ENCODE results near the gene ABL2.

ABL2 gene

DNA sequence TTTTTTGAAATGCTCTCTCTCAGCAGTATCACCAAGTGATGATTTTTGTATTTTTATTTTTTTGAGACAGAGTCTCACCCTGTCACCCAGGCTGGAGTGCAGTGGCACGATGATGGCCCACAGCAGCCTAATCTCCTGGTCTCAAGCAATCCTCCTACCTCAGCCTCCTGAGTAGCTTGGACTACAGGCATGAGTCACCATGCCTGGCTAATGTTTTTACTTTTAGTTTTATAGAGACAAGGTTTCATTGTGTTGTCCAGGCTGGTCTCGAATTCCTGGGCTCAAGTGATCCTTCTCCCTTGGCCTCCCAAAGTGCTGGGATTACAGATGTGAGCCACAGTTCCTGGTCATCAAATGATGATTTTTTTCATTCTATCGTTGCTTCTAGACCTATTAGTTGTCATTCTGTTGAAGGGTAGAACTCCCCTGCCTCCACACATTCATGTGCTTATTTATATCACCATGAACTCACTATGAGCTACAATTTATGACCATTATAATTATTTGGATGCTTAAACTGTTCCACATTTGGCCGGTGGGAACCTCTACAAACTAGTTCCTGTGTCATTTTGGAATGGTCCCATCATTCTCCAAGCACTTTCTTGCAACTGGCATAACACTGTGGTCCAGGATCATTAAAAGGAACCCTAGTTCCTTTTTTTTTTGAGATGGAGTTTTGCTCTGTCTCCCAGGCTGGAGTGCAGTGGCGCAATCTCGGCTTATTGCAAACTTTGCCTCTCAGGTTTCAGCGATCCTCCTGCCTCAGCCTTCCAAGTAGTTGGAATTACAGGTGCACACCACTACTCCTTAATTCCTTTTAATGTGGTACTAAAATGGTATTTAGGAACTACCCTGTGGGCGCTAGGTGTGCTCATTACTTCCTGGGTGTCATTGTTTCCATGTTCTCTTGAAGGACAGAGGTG lies 167.9 kb downstream of the ABL2 start:
- H3K27me3 ChIP-seq (ENCODE audit: control insufficient read depth in 1 of 2, insufficient read depth in 1 of 2, low read length in 2 of 2), result no peaks in the 10 kb centered on the region
- no peak overlapping the region for H3K14ac ChIP-seq (ENCODE audit: low read length in 2 of 2)
- no peak for DNase-seq
- H3K4me3 ChIP-seq (ENCODE audit: insufficient read depth in 1 of 2, low read depth in 1 of 2, low read length in 2 of 2), result no peak overlapping the region
- H2AFZ ChIP-seq (ENCODE audit: low read depth, low read length), result no peak overlapping the region
- H3K4ac ChIP-seq (ENCODE audit: low read depth in 1 of 2, low read length in 2 of 2), result no peak overlapping the region
- H2BK120ac ChIP-seq (ENCODE audit: low read depth, low read length), result no peak overlapping the region
- H3K9me3 ChIP-seq (ENCODE audit: control insufficient read depth, low read length), result peaks cover under 1% of the 10 kb centered on the region
- H3K4me2 ChIP-seq (ENCODE audit: low read length, poor library complexity, severe bottlenecking), result no peak overlapping the region
- H4K8ac ChIP-seq (ENCODE audit: low read length), result no peak overlapping the region
- H2AK5ac ChIP-seq (ENCODE audit: low read length, severe bottlenecking), result no peak overlapping the region
- no peak overlapping the region for H2BK5ac ChIP-seq (ENCODE audit: low read depth, low read length, poor library complexity, severe bottlenecking)
- no peak overlapping the region for H2BK12ac ChIP-seq (ENCODE audit: low read length in 2 of 2)
- no peak overlapping the region for H3K9ac ChIP-seq (ENCODE audit: low read length)
- H3K4me1 ChIP-seq (ENCODE audit: control insufficient read depth, insufficient read depth, low read depth, low read length), result peaks cover 3% of the 10 kb centered on the region
- H3K18ac ChIP-seq (ENCODE audit: low read depth in 1 of 2, low read length in 2 of 2), result no peak overlapping the region
- peaks cover 3 to 55% of the 10 kb centered on the region in 2 experiments for H3K36me3 ChIP-seq (ENCODE audit: control insufficient read depth in 1 of 2, insufficient read depth in 2 of 2, low read depth in 1 of 2, low read length in 2 of 2)
- H3K27ac ChIP-seq (ENCODE audit: low read length, poor library complexity, severe bottlenecking), result no peak overlapping the region
- H3K79me1 ChIP-seq (replicated peaks; ENCODE audit: low read length, poor library complexity, severe bottlenecking), result peaks cover 7% of the 10 kb centered on the region
- H4K91ac ChIP-seq (ENCODE audit: low read length), result no peak overlapping the region
- H3K23ac ChIP-seq (ENCODE audit: low read length in 2 of 2), result no peak overlapping the region
- no peak overlapping the region for H2BK15ac ChIP-seq (ENCODE audit: low read depth, poor library complexity, severe bottlenecking)
- 87% methylated on average over 5 of the region's 8 CpGs for WGBS

DNA sequence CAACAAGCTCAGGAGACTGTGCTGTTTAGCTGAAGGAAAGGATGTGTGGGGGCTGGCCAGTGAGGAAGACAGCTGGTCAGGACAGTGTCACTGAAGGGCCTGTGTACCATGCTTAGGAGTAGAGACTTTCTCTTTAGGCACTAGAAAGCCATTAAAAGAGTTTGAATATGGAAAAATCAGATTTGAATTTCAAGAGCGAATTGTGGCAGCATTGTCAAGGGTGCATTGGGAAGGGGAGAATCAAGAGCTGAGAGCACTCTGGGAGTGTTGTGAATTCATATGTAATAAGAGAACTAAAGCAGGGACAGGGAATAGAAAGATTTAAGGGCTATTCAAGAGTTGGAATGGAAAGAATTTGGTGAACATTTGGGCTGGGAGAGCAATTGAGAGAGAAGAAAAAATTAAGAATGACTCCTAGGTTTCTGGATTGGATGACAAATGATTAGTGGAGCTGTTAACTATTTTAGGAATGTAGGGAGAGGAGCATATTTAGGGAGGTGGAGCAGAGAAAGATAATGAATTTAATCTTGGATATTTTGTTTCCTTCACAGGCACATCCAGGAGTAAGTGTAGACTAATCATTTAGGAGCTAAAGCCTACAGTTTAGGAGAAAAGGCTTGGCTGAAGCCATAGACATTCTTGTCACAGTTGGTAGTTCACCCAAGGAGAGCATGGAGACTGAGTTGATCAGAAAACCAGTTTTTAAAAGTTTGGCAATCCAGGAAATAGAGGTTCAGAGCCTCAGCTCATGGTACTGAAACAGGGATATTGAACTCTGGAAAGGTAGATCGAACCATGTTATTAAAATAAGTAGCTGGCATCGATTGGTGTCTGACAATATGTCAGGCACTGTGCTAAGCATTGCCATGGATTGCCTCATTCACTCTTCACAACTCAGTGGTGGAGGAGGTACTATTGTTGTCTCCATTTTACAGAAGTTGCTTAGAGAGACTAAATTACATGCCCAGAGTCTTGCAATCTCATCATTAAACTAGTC lies 170.7 kb downstream of the ABL2 start:
- H3K4me2 ChIP-seq (ENCODE audit: low read length, poor library complexity, severe bottlenecking), result no peak overlapping the region
- no peak for DNase-seq
- no peak overlapping the region for H2BK5ac ChIP-seq (ENCODE audit: low read depth, low read length, poor library complexity, severe bottlenecking)
- 95% methylated on average over 3 of the region's 3 CpGs for WGBS
- H3K23ac ChIP-seq (ENCODE audit: low read length in 2 of 2), result no peak overlapping the region
- peaks cover 3% of the 10 kb centered on the region for H3K4me1 ChIP-seq (ENCODE audit: control insufficient read depth, insufficient read depth, low read depth, low read length)
- no peak overlapping the region for H3K14ac ChIP-seq (ENCODE audit: low read length in 2 of 2)
- H3K27me3 ChIP-seq (ENCODE audit: control insufficient read depth in 1 of 2, insufficient read depth in 1 of 2, low read length in 2 of 2), result no peaks in the 10 kb centered on the region
- peak overlapping the region; percentile 67 for H3K9ac ChIP-seq (ENCODE audit: low read length)
- H3K4me3 ChIP-seq (ENCODE audit: insufficient read depth in 1 of 2, low read depth in 1 of 2, low read length in 2 of 2), result peak overlapping the region in 1 of 2 experiments; percentile 2
- H2BK15ac ChIP-seq (ENCODE audit: low read depth, poor library complexity, severe bottlenecking), result no peak overlapping the region
- H3K36me3 ChIP-seq (ENCODE audit: control insufficient read depth in 1 of 2, insufficient read depth in 2 of 2, low read depth in 1 of 2, low read length in 2 of 2), result peaks cover 0 to 50% of the 10 kb centered on the region in 2 experiments
- H2AK5ac ChIP-seq (ENCODE audit: low read length, severe bottlenecking), result no peak overlapping the region
- peaks cover 8% of the 10 kb centered on the region for H3K79me1 ChIP-seq (replicated peaks; ENCODE audit: low read length, poor library complexity, severe bottlenecking)
- H4K91ac ChIP-seq (ENCODE audit: low read length), result no peak overlapping the region
- H3K27ac ChIP-seq (ENCODE audit: low read length, poor library complexity, severe bottlenecking), result peak overlapping the region; percentile 70
- H4K8ac ChIP-seq (ENCODE audit: low read length), result no peak overlapping the region
- no peak overlapping the region for H3K4ac ChIP-seq (ENCODE audit: low read depth in 1 of 2, low read length in 2 of 2)
- peaks cover 4% of the 10 kb centered on the region for H3K9me3 ChIP-seq (ENCODE audit: control insufficient read depth, low read length)
- H2AFZ ChIP-seq (ENCODE audit: low read depth, low read length), result no peak overlapping the region
- H3K18ac ChIP-seq (ENCODE audit: low read depth in 1 of 2, low read length in 2 of 2), result peak overlapping the region in 1 of 2 experiments; percentile 19
- no peak overlapping the region for H2BK120ac ChIP-seq (ENCODE audit: low read depth, low read length)
- H2BK12ac ChIP-seq (ENCODE audit: low read length in 2 of 2), result peak overlapping the region in 1 of 2 experiments; percentile 49

DNA sequence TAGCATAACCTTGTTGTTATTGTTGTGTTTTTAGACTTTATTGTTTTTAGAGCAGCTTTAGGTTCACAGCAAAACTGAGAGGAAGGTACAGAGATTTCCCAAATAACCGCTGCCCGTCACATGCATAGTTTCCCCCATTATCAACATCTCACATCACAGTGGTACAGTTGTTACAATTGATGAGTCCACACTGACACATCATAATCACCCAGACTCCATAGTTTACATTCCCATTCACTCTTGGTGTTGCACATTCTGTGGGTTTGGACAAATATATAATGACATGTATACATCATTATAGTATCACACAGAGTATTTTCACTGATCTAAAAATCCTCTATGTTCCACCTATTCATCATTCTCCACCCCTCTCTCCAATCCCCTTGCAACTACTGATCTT lies 173.5 kb downstream of the ABL2 start:
- Histone ChIP-seq H3K4me2 (ENCODE audit: low read length, poor library complexity, severe bottlenecking) (no peak overlapping the region), H3K79me1 (replicated peaks; ENCODE audit: low read length, poor library complexity, severe bottlenecking) (peaks cover 9% of the 10 kb centered on the region), H2AFZ (ENCODE audit: low read depth, low read length) (no peak overlapping the region), H3K18ac (ENCODE audit: low read depth in 1 of 2, low read length in 2 of 2) (no peak overlapping the region), H3K9me3 (ENCODE audit: control insufficient read depth, low read length) (peaks cover 4% of the 10 kb centered on the region), H3K36me3 (ENCODE audit: control insufficient read depth in 1 of 2, insufficient read depth in 2 of 2, low read depth in 1 of 2, low read length in 2 of 2) (peaks cover 6 to 47% of the 10 kb centered on the region in 2 experiments), H3K27me3 (ENCODE audit: control insufficient read depth in 1 of 2, insufficient read depth in 1 of 2, low read length in 2 of 2) (no peaks in the 10 kb centered on the region), H2BK5ac (ENCODE audit: low read depth, low read length, poor library complexity, severe bottlenecking) (no peak overlapping the region), H3K4ac (ENCODE audit: low read depth in 1 of 2, low read length in 2 of 2) (no peak overlapping the region), H4K91ac (ENCODE audit: low read length) (no peak overlapping the region), H2AK5ac (ENCODE audit: low read length, severe bottlenecking) (no peak overlapping the region), H3K27ac (ENCODE audit: low read length, poor library complexity, severe bottlenecking) (no peak overlapping the region), H3K23ac (ENCODE audit: low read length in 2 of 2) (no peak overlapping the region), H2BK120ac (ENCODE audit: low read depth, low read length) (no peak overlapping the region), H3K4me3 (ENCODE audit: insufficient read depth in 1 of 2, low read depth in 1 of 2, low read length in 2 of 2) (no peak overlapping the region), H4K8ac (ENCODE audit: low read length) (no peak overlapping the region), H2BK15ac (ENCODE audit: low read depth, poor library complexity, severe bottlenecking) (no peak overlapping the region), H3K9ac (ENCODE audit: low read length) (no peak overlapping the region), H3K14ac (ENCODE audit: low read length in 2 of 2) (no peak overlapping the region), H3K4me1 (ENCODE audit: control insufficient read depth, insufficient read depth, low read depth, low read length) (peaks cover 3% of the 10 kb centered on the region), H2BK12ac (ENCODE audit: low read length in 2 of 2) (no peak overlapping the region)
- no peak for DNase-seq
- 94% methylated on average over 2 of the region's 2 CpGs for WGBS

DNA sequence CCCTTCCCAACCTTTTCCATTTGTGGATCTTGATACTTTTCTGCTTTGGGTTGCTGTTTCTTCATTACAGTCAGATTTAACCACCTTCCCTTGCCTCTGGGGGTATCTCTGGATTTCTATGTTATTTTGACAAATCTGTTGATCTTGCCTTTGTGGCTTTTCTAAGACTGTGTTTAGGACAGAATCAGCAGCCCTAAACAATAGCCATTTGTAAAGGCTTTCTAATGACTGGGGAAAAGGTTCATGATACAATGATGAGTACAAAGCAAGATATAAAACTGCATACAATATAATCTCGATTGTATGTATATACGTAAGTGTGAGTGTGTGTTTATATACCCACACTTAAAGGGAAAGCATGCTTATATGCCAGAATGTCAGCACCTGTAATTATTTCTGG lies 176.0 kb downstream of the ABL2 start:
- H3K27ac ChIP-seq (ENCODE audit: low read length, poor library complexity, severe bottlenecking), result no peak overlapping the region
- no peak overlapping the region for H4K8ac ChIP-seq (ENCODE audit: low read length)
- H3K9me3 ChIP-seq (ENCODE audit: control insufficient read depth, low read length), result peaks cover 4% of the 10 kb centered on the region

More for the DNA sequence above, 176.0 kb downstream of the ABL2 start:
- Histone ChIP-seq H2AFZ (ENCODE audit: low read depth, low read length) (no peak overlapping the region), H3K23ac (ENCODE audit: low read length in 2 of 2) (no peak overlapping the region), H2BK5ac (ENCODE audit: low read depth, low read length, poor library complexity, severe bottlenecking) (no peak overlapping the region), H2BK15ac (ENCODE audit: low read depth, poor library complexity, severe bottlenecking) (no peak overlapping the region), H3K4me2 (ENCODE audit: low read length, poor library complexity, severe bottlenecking) (no peak overlapping the region), H3K18ac (ENCODE audit: low read depth in 1 of 2, low read length in 2 of 2) (no peak overlapping the region), H3K4me3 (ENCODE audit: insufficient read depth in 1 of 2, low read depth in 1 of 2, low read length in 2 of 2) (no peak overlapping the region), H3K4ac (ENCODE audit: low read depth in 1 of 2, low read length in 2 of 2) (no peak overlapping the region), H3K36me3 (ENCODE audit: control insufficient read depth in 1 of 2, insufficient read depth in 2 of 2, low read depth in 1 of 2, low read length in 2 of 2) (peaks cover 6 to 57% of the 10 kb centered on the region in 2 experiments), H3K9ac (ENCODE audit: low read length) (no peak overlapping the region), H2AK5ac (ENCODE audit: low read length, severe bottlenecking) (no peak overlapping the region), H2BK120ac (ENCODE audit: low read depth, low read length) (no peak overlapping the region), H3K79me1 (replicated peaks; ENCODE audit: low read length, poor library complexity, severe bottlenecking) (peaks cover 5% of the 10 kb centered on the region), H4K91ac (ENCODE audit: low read length) (no peak overlapping the region), H3K14ac (ENCODE audit: low read length in 2 of 2) (no peak overlapping the region), H3K4me1 (ENCODE audit: control insufficient read depth, insufficient read depth, low read depth, low read length) (peaks cover 3% of the 10 kb centered on the region), H2BK12ac (ENCODE audit: low read length in 2 of 2) (no peak overlapping the region), H3K27me3 (ENCODE audit: control insufficient read depth in 1 of 2, insufficient read depth in 1 of 2, low read length in 2 of 2) (no peaks in the 10 kb centered on the region)
- no CpG with 5 or more reads among the region's 2 CpGs for WGBS
- DNase-seq, result no peak
